Liver (tissue), 9 donors: ENCODE measurements around the gene BCAP31. TPM values are rescaled to one million over a fixed set of nuclear protein-coding genes. Genes with fewer than 3 reads are reported as not detected.

Source experiments
- DNase-seq: peaks from one replicate; pipeline ENCODE4 v3.0.0-alpha.2; 2017; ENCODE audit warnings: low spot score
- H3K27ac ChIP-seq, 2 donors: one replicate each; pipeline ENCODE4 v1.7.0; 2013; ENCODE audit warnings: inconsistent platforms in 2 of 2, low read length in 2 of 2, control low read depth in 1 of 2, low read depth in 1 of 2, mild to moderate bottlenecking in 1 of 2
- H3K27me3 ChIP-seq, 4 donors: one replicate each; pipeline versions ENCODE4 v1.6.1 to v1.7.0; 2013; ENCODE audit warnings: low read length in 3 of 4, inconsistent platforms in 1 of 4, mild to moderate bottlenecking in 1 of 4, moderate library complexity in 1 of 4; ENCODE audit not compliant: control insufficient read depth in 4 of 4, insufficient read depth in 4 of 4
- H3K36me3 ChIP-seq, 4 donors: one replicate each; pipeline versions ENCODE4 v1.6.1 to v1.7.0; 2013; ENCODE audit warnings: low read length in 3 of 4, mild to moderate bottlenecking in 3 of 4, low read depth in 1 of 4, moderate library complexity in 1 of 4; ENCODE audit not compliant: control insufficient read depth in 4 of 4, insufficient read depth in 3 of 4
- H3K4me1 ChIP-seq, 4 donors: one replicate each; pipeline versions ENCODE4 v1.6.1 to v1.7.0; 2013; ENCODE audit warnings: low read length in 3 of 4, mild to moderate bottlenecking in 3 of 4, moderate library complexity in 1 of 4; ENCODE audit not compliant: control insufficient read depth in 4 of 4, insufficient read depth in 4 of 4
- H3K4me3 ChIP-seq, 3 donors: one replicate each; pipeline versions ENCODE4 v1.6.1 to v1.7.0; 2013; ENCODE audit warnings: low read length in 3 of 3, control low read depth in 1 of 3, low read depth in 1 of 3, mild to moderate bottlenecking in 1 of 3
- H3K9ac ChIP-seq, 2 donors: one replicate each; pipeline ENCODE4 v1.7.0; 2013; ENCODE audit warnings: low read length in 2 of 2, mild to moderate bottlenecking in 2 of 2, moderate library complexity in 2 of 2, control low read depth in 1 of 2, low read depth in 1 of 2
- H3K9me3 ChIP-seq, 4 donors: one replicate each; pipeline versions ENCODE4 v1.6.1 to v1.7.0; 2013; ENCODE audit warnings: low read length in 3 of 4; ENCODE audit not compliant: control insufficient read depth in 4 of 4
- ATF3 ChIP-seq: IDR thresholded peaks from 2 replicates; pipeline ENCODE4 v1.6.1; 2016; ENCODE audit warnings: antibody characterized with exemption
- CTCF ChIP-seq: fragments of 150-350 bp; IDR thresholded peaks from 2 replicates; pipeline ENCODE4 v1.5.1; 2017; ENCODE audit warnings: improper control_type of control experiment, low read depth, low read length; ENCODE audit not compliant: missing input control
- EGR1 ChIP-seq, 2 donors: IDR thresholded peaks; 2 replicates each; pipeline ENCODE4 v1.6.1; 2016 to 2018; ENCODE audit warnings: antibody characterized with exemption in 2 of 2, low read depth in 2 of 2
- FOXA1 ChIP-seq: IDR thresholded peaks from 2 replicates; pipeline ENCODE4 v1.6.1; 2016; ENCODE audit warnings: antibody characterized with exemption
- FOXA2 ChIP-seq: IDR thresholded peaks from 2 replicates; pipeline ENCODE4 v1.6.1; 2016; ENCODE audit warnings: antibody characterized with exemption
- HNF4A ChIP-seq, 2 donors: conservative IDR thresholded peaks; 2 replicates each; pipeline ENCODE4 v1.6.1; 2016; ENCODE audit warnings: antibody characterized with exemption in 2 of 2, mild to moderate bottlenecking in 2 of 2
- HNF4G ChIP-seq: IDR thresholded peaks from 2 replicates; pipeline ENCODE4 v1.6.1; 2016; ENCODE audit warnings: antibody characterized with exemption
- JUND ChIP-seq, 2 donors: IDR thresholded peaks; 2 replicates each; pipeline ENCODE4 v1.6.1; 2016; ENCODE audit warnings: antibody characterized with exemption in 2 of 2
- MAX ChIP-seq: IDR thresholded peaks from 2 replicates; pipeline ENCODE4 v1.6.1; 2016; ENCODE audit warnings: antibody characterized with exemption
- NR2F2 ChIP-seq: IDR thresholded peaks from 2 replicates; pipeline ENCODE4 v1.6.1; 2016; ENCODE audit warnings: antibody characterized with exemption
- RAD21 ChIP-seq, 2 donors: IDR thresholded peaks; 2 replicates each; pipeline ENCODE4 v1.6.1; 2016; ENCODE audit warnings: antibody characterized with exemption in 2 of 2, mild to moderate bottlenecking in 2 of 2
- REST ChIP-seq: IDR thresholded peaks from 2 replicates; pipeline ENCODE4 v1.6.1; 2016; ENCODE audit warnings: antibody characterized with exemption, mild to moderate bottlenecking
- RXRA ChIP-seq, 2 donors: IDR thresholded peaks; 2 replicates each; pipeline ENCODE4 v1.6.1; 2017 to 2018; ENCODE audit warnings: antibody characterized with exemption in 2 of 2, mild to moderate bottlenecking in 1 of 2
- SP1 ChIP-seq: IDR thresholded peaks from 2 replicates; pipeline ENCODE4 v1.6.1; 2018; ENCODE audit warnings: antibody characterized with exemption, mild to moderate bottlenecking
- TAF1 ChIP-seq: conservative IDR thresholded peaks from 2 replicates; pipeline ENCODE4 v1.6.1; 2016; ENCODE audit warnings: antibody characterized with exemption, mild to moderate bottlenecking
- YY1 ChIP-seq: IDR thresholded peaks from 2 replicates; pipeline ENCODE4 v1.6.1; 2016; ENCODE audit warnings: antibody characterized with exemption, mild to moderate bottlenecking
- ZBTB33 ChIP-seq: IDR thresholded peaks from 2 replicates; pipeline ENCODE4 v1.6.1; 2016; ENCODE audit warnings: antibody characterized with exemption
- WGBS: extraction: QIAGEN DNeasy Blood & Tissue Kit; methylation state at CpG from one replicate; pipeline ENCODE4 v1.1.7; 2013; 5-methylcytosine and 5-hydroxymethylcytosine counted together
- polyA plus RNA-seq, 2 donors: library from polyadenylated mRNA; stranded (reverse) in 1 of 2; unstranded in 1 of 2; fragments of 200-250 nt in 1 of 2; fragments of >200 nt in 1 of 2; fragmentation: Nextera tagmentation in 1 of 2; extraction: Ambion mirVana in 1 of 2; gene quantifications; one replicate each; pipeline versions ENCODE4 v1.2.1 to v1.2.3, GENCODE V29; 2013 to 2015
- total RNA-seq, 2 donors: library from RNA; depleted of rRNA; stranded (reverse); fragments of >200 nt; gene quantifications; one replicate each; pipeline ENCODE4 v1.2.3, GENCODE V29; 2014
- donor health status: healthy.
- donor health status: healthy.
- donor health status: healthy.
- donor health status: healthy.
- donor health status: healthy.

BCAP31 gene
- total and polyA plus RNA-seq, 4 donors: 64.6 to 158 (median 119) TPM

GRCh38 chrX:153773218-153773611 is 49.0 kb upstream of the BCAP31 start:
- Histone ChIP-seq H3K36me3 (no peaks in the 10 kb centered on the region), H3K4me3 (no peak overlapping the region), H3K9me3 (no peaks in the 10 kb centered on the region), H3K27ac (no peak overlapping the region), H3K9ac (no peak overlapping the region), H3K27me3 (no peaks in the 10 kb centered on the region), H3K4me1 (no peaks in the 10 kb centered on the region)
- no peak for TF ChIP-seq HNF4G
- TF ChIP-seq FOXA1: no peak
- TF ChIP-seq EGR1 (IDR thresholded peaks at IDR 0.05; ENCODE audit: low read depth in 2 of 2): no peak
- no peak for TF ChIP-seq REST
- no peak for TF ChIP-seq RXRA (IDR thresholded peaks at IDR 0.05)
- TF ChIP-seq MAX: no peak
- TF ChIP-seq CTCF: no peak
- TF ChIP-seq TAF1: no peak
- no peak for TF ChIP-seq RAD21 (IDR thresholded peaks at IDR 0.05)
- TF ChIP-seq ZBTB33: no peak
- no peak for TF ChIP-seq ATF3
- no peak for TF ChIP-seq SP1
- TF ChIP-seq NR2F2: no peak
- no peak for DNase-seq
- 96% methylated on average over 23 of the region's 23 CpGs for WGBS

- H3K36me3 ChIP-seq: no peaks in the 10 kb centered on the region
- 82% methylated on average over 21 of the region's 21 CpGs for WGBS
- no peak for DNase-seq
- no peaks in the 10 kb centered on the region for H3K4me1 ChIP-seq
- H3K9me3 ChIP-seq: no peaks in the 10 kb centered on the region
- no peak overlapping the region for H3K9ac ChIP-seq
- H3K27ac ChIP-seq: no peak overlapping the region
- no peaks in the 10 kb centered on the region for H3K27me3 ChIP-seq
- H3K4me3 ChIP-seq: no peak overlapping the region
- TF ChIP-seq YY1: no peak
- TF ChIP-seq FOXA2: no peak
- TF ChIP-seq ATF3: no peak
- no peak for TF ChIP-seq ZBTB33
- TF ChIP-seq REST: no peak
- no peak for TF ChIP-seq TAF1
- no peak for TF ChIP-seq HNF4A (conservative IDR thresholded peaks at IDR 0.05)
- TF ChIP-seq RAD21 (IDR thresholded peaks at IDR 0.05): no peak
- TF ChIP-seq EGR1 (IDR thresholded peaks at IDR 0.05; ENCODE audit: low read depth in 2 of 2): no peak
- no peak for TF ChIP-seq FOXA1
- TF ChIP-seq JUND (IDR thresholded peaks at IDR 0.05): no peak
- no peak for TF ChIP-seq NR2F2
These were observed 48.4 kb upstream of the BCAP31 start for GRCh38 chrX:153772316-153773217.
